Measurements from ENCODE around the gene SFMBT1. TPM values are rescaled to one million over a fixed set of nuclear protein-coding genes. Genes with fewer than 3 reads are reported as not detected.

The SFMBT1 gene
- total RNA-seq, 1 experiment from 2014 or later, result 11.8 TPM

DNA sequence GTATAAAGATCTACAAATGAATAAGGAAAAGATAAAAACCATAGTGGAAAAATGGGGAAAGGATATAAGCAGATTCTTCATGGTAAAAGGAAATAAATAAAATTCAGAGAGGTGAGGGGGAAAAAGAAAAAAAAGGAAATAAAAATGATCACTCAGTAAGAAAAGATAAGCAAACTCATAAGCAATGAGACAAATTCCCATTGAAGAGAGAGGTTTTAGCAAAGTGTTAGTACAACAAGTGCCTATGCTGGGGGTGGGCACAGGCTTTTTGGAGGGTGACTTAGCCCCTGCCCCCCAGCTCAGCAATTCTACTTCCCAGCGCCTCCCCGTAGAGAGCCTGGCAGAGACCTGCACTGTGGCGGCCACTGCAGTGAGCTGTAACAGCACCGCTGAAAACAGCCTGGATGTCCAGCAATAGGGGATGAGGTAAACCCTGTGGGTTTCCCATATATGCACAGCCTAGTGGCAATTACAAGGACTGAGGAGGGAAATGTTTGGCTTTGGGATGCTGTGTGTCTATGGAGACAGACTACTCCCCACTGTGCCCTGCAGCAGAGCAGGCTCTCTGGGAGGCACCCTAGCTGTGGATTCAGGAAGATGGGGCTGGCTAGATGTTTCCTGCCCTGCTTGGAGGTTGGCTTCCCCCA is 23.7 kb upstream of the SFMBT1 start:
- Mint-ChIP-seq H3K27me3 (ENCODE audit: insufficient read depth, unreplicated experiment) (peaks cover 15% of the 10 kb centered on the region), H3K4me1 (ENCODE audit: insufficient read depth, unreplicated experiment) (no peaks in the 10 kb centered on the region), H3K36me3 (ENCODE audit: insufficient read depth, unreplicated experiment) (peaks cover 4% of the 10 kb centered on the region), H3K9me3 (ENCODE audit: unreplicated experiment) (no peaks in the 10 kb centered on the region), H3K27ac (ENCODE audit: low read depth, unreplicated experiment) (no peak overlapping the region), H3K4me3 (ENCODE audit: unreplicated experiment) (no peak overlapping the region)
- ChIA-PET POLR2A (interaction anchor here (0.6 kb wide), 2 partner anchors 16 to 493 kb away, joined by 3 to 4 read pairs; no protein-coding TSS in a partner anchor), CTCF (interaction anchor here (0.6 to 1.8 kb wide), 4 partner anchors 16 to 134 kb away, joined by 3 to 6 read pairs (median 4); no protein-coding TSS in a partner anchor)
- no peak for DNase-seq (ENCODE audit: unreplicated experiment)
- TF ChIP-seq, protein P1, sequence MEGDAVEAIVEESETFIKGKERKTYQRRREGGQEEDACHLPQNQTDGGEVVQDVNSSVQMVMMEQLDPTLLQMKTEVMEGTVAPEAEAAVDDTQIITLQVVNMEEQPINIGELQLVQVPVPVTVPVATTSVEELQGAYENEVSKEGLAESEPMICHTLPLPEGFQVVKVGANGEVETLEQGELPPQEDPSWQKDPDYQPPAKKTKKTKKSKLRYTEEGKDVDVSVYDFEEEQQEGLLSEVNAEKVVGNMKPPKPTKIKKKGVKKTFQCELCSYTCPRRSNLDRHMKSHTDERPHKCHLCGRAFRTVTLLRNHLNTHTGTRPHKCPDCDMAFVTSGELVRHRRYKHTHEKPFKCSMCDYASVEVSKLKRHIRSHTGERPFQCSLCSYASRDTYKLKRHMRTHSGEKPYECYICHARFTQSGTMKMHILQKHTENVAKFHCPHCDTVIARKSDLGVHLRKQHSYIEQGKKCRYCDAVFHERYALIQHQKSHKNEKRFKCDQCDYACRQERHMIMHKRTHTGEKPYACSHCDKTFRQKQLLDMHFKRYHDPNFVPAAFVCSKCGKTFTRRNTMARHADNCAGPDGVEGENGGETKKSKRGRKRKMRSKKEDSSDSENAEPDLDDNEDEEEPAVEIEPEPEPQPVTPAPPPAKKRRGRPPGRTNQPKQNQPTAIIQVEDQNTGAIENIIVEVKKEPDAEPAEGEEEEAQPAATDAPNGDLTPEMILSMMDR (IDR thresholded peaks at IDR 0.05; ENCODE audit: unreplicated experiment), result no peak
- BruUV-seq (replicated peaks), result no TSS peak
- intact Hi-C loops (cut with micrococcal nuclease), result no loop called here

DNA sequence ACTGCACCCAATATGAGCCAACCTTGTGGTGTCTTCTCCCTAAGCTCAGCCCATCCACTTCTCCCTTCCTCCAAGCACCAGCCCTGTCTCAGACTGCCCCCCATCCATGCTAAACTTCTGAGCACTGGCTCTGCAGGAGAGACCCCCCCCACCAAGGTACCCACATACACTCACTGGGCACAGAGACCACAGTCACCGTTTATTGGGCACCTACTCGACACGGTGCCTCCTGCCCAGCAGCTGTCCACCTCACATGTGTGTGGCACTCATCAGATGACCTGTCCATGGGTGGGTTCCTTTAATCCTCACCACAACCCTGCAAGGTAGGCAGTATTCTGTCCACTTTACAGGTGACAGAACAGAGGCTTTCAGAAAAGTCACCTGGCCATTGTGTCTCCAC is 22.3 kb upstream of the SFMBT1 start:
- DNase-seq (ENCODE audit: unreplicated experiment), result no peak
- TF ChIP-seq, protein P1 (IDR thresholded peaks at IDR 0.05; ENCODE audit: unreplicated experiment), result no peak
- no peaks in the 10 kb centered on the region for H3K4me1 Mint-ChIP-seq (ENCODE audit: insufficient read depth, unreplicated experiment)
- ChIA-PET POLR2A (interaction anchor here (0.8 kb wide), 1 partner anchor 382 kb away, joined by 3 read pairs; no protein-coding TSS in a partner anchor), CTCF (interaction anchor here (0.6 kb wide), 1 partner anchor 1271 kb away, joined by 3 read pairs; no protein-coding TSS in a partner anchor)
- H3K36me3 Mint-ChIP-seq (ENCODE audit: insufficient read depth, unreplicated experiment), result no peaks in the 10 kb centered on the region
- intact Hi-C loops (cut with micrococcal nuclease), result no loop called here
- H3K9me3 Mint-ChIP-seq (ENCODE audit: unreplicated experiment), result no peaks in the 10 kb centered on the region
- no TSS peak for BruUV-seq (replicated peaks)
- no peak overlapping the region for H3K4me3 Mint-ChIP-seq (ENCODE audit: unreplicated experiment)
- peaks cover 24% of the 10 kb centered on the region for H3K27me3 Mint-ChIP-seq (ENCODE audit: insufficient read depth, unreplicated experiment)
- no peak overlapping the region for H3K27ac Mint-ChIP-seq (ENCODE audit: low read depth, unreplicated experiment)

DNA sequence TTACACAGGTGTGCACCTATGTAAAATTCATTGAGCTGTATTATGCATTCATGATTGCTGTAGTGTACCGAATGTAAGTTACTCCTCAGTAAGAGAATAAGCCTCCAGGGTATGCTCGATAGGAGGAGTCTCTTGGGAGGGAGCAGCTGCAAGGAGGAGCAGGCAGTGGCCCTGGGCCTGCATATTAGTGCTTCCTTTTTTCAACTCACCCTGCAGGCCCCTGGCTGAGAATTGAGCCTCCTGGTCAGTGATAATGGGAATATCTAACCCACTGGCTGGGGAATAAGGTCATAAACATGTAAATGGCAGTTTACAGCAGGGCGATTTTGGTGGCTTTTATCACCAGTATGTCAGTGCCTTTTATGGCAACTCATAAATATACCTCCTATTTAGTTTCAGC is 21.7 kb upstream of the SFMBT1 start:
- no peak for DNase-seq (ENCODE audit: unreplicated experiment)
- Mint-ChIP-seq H3K27ac (ENCODE audit: low read depth, unreplicated experiment) (no peak overlapping the region), H3K36me3 (ENCODE audit: insufficient read depth, unreplicated experiment) (no peaks in the 10 kb centered on the region), H3K27me3 (ENCODE audit: insufficient read depth, unreplicated experiment) (peaks cover 28% of the 10 kb centered on the region), H3K9me3 (ENCODE audit: unreplicated experiment) (no peaks in the 10 kb centered on the region), H3K4me1 (ENCODE audit: insufficient read depth, unreplicated experiment) (no peaks in the 10 kb centered on the region), H3K4me3 (ENCODE audit: unreplicated experiment) (no peak overlapping the region)
- ChIA-PET POLR2A (no interaction called here), CTCF (no interaction called here)
- TF ChIP-seq, protein P1 (IDR thresholded peaks at IDR 0.05; ENCODE audit: unreplicated experiment), result no peak
- intact Hi-C loops (cut with micrococcal nuclease), result no loop called here
- no TSS peak for BruUV-seq (replicated peaks)

DNA sequence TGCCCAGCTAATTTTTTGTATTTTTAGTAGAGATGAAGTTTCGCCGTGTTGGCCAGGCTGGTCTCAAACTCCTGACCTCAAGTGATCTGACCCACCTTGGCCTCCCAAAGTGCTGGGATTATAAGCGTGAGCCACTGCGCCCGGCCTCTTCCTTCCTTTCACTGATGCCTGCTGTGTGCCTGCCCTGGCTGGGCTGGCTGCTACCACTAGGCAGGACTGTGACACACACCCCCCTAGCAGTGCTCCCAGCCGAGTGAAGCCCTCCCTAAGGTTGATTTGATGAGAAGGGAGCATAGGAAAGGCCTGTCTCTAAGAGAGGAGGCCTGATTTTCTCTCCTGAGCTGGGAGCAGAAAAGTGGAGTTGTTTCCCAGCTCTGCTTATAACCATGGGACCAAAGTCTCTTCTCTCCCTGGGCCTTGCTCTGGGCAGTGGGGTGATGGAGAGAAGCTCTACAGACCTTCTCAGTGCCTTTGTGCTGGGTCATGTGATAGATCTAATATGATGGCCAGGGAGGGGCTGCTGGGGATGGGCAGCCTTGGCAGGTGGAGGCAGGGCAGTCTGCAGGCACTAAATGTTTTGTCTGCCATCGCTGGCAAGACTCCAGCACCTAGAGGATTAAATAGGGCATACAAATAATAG is 20.1 kb upstream of the SFMBT1 start:
- H3K36me3 Mint-ChIP-seq (ENCODE audit: insufficient read depth, unreplicated experiment), result no peaks in the 10 kb centered on the region
- intact Hi-C loops (cut with micrococcal nuclease), result no loop called here
- DNase-seq (ENCODE audit: unreplicated experiment), result no peak
- H3K4me3 Mint-ChIP-seq (ENCODE audit: unreplicated experiment), result no peak overlapping the region
- no peaks in the 10 kb centered on the region for H3K4me1 Mint-ChIP-seq (ENCODE audit: insufficient read depth, unreplicated experiment)
- H3K27me3 Mint-ChIP-seq (ENCODE audit: insufficient read depth, unreplicated experiment), result peaks cover 44% of the 10 kb centered on the region
- TF ChIP-seq, protein P1 (IDR thresholded peaks at IDR 0.05; ENCODE audit: unreplicated experiment), result no peak
- POLR2A ChIA-PET, result interaction anchor here (0.6 kb wide), 1 partner anchor 1010 kb away, joined by 3 read pairs; no protein-coding TSS in a partner anchor
- CTCF ChIA-PET, result interaction anchor here (0.6 to 0.7 kb wide), 2 partner anchors 261 to 689 kb away, joined by 3 read pairs; no protein-coding TSS in a partner anchor
- H3K27ac Mint-ChIP-seq (ENCODE audit: low read depth, unreplicated experiment), result no peak overlapping the region
- no peaks in the 10 kb centered on the region for H3K9me3 Mint-ChIP-seq (ENCODE audit: unreplicated experiment)
- no TSS peak for BruUV-seq (replicated peaks)

All from MCF 10A (cell line).